Duodenal mucosa (tissue), 2 donors: ENCODE results near the gene KCNIP4.

Experiments used
- H3K27ac ChIP-seq: one replicate; pipeline ENCODE4 v1.7.0; 2013; ENCODE audit warnings: low read depth, low read length
- H3K27me3 ChIP-seq, 2 donors: one replicate each; pipeline ENCODE4 v1.7.0; 2013; ENCODE audit warnings: low read length in 2 of 2, control low read depth in 1 of 2; ENCODE audit not compliant: insufficient read depth in 2 of 2, control insufficient read depth in 1 of 2
- H3K36me3 ChIP-seq, 2 donors: one replicate each; pipeline ENCODE4 v1.7.0; 2013; ENCODE audit warnings: low read length in 2 of 2, control low read depth in 1 of 2; ENCODE audit not compliant: insufficient read depth in 2 of 2, control insufficient read depth in 1 of 2
- H3K4me1 ChIP-seq, 2 donors: one replicate each; pipeline ENCODE4 v1.7.0; 2013; ENCODE audit warnings: low read length in 2 of 2, control low read depth in 1 of 2; ENCODE audit not compliant: insufficient read depth in 2 of 2, control insufficient read depth in 1 of 2
- H3K4me3 ChIP-seq, 2 donors: one replicate each; pipeline ENCODE4 v1.7.0; 2013; ENCODE audit warnings: low read length in 2 of 2, low read depth in 1 of 2
- H3K9ac ChIP-seq, 2 donors: one replicate each; pipeline ENCODE4 v1.7.0; 2013; ENCODE audit warnings: low read length in 2 of 2, low read depth in 1 of 2
- H3K9me3 ChIP-seq, 2 donors: one replicate each; pipeline ENCODE4 v1.7.0; 2013; ENCODE audit warnings: low read length in 2 of 2, control low read depth in 1 of 2; ENCODE audit not compliant: control insufficient read depth in 1 of 2

KCNIP4 gene

DNA sequence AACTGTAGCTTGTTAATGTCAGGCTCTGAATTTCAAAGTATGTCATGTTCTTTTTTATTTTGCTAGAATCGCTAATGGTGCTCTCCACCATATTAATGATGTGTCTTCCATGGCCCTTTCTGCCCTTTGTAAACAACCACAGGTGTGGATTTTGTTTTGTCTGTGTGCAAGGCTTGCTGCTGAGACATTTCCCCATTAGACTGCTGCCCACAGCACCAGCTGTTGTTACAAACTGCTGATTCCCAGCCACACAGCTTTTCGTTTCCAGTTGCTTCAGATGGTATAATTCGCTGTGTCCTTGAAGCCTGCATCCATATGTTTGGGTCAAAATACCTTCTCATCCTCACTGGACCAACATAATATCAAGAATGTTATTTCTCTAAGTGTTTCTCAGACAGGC is 32.8 kb downstream of the KCNIP4 start:
- Histone ChIP-seq H3K36me3 (no peaks in the 10 kb centered on the region), H3K4me1 (no peaks in the 10 kb centered on the region), H3K4me3 (no peak overlapping the region), H3K27me3 (no peaks in the 10 kb centered on the region), H3K9me3 (no peaks in the 10 kb centered on the region), H3K9ac (no peak overlapping the region), H3K27ac (no peak overlapping the region)

DNA sequence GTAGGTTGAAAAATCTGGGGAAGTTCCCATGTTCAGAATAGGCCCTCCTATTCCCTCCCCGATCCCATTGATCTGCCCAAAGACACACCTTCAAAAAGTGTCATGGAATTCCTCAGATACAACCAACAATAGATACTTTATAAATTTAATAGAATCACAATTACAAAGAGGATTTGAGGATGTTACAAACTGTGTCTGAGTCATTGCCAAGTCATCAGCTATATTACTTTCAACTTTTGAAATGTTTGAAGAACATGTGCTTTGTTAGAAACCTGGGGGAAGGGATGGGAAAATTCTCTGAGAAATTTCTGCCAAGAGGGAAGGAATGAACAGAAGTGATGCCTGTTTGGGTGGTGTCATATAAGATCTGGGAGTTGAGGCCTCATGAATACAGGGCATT is 46.7 kb downstream of the KCNIP4 start:
- no peaks in the 10 kb centered on the region for H3K4me1 ChIP-seq
- H3K27ac ChIP-seq = no peak overlapping the region
- no peaks in the 10 kb centered on the region for H3K36me3 ChIP-seq
- H3K27me3 ChIP-seq = no peaks in the 10 kb centered on the region
- no peak overlapping the region for H3K9ac ChIP-seq
- H3K9me3 ChIP-seq = peaks cover 2 to 8% of the 10 kb centered on the region in 2 donors
- H3K4me3 ChIP-seq = no peak overlapping the region

GRCh38 chr4:21901281-21901680 is 47.3 kb downstream of the KCNIP4 start:
- Histone ChIP-seq H3K36me3 (no peaks in the 10 kb centered on the region), H3K4me3 (no peak overlapping the region), H3K27ac (no peak overlapping the region), H3K4me1 (no peaks in the 10 kb centered on the region), H3K27me3 (no peaks in the 10 kb centered on the region), H3K9me3 (peaks cover 2 to 8% of the 10 kb centered on the region in 2 donors), H3K9ac (no peak overlapping the region)

GRCh38 chr4:21900211-21900610 is 48.4 kb downstream of the KCNIP4 start:
- H3K9ac ChIP-seq = no peak overlapping the region
- H3K27ac ChIP-seq = no peak overlapping the region
- H3K4me1 ChIP-seq = no peaks in the 10 kb centered on the region
- H3K27me3 ChIP-seq = no peaks in the 10 kb centered on the region
- no peak overlapping the region for H3K4me3 ChIP-seq
- H3K36me3 ChIP-seq = no peaks in the 10 kb centered on the region
- H3K9me3 ChIP-seq = peaks cover 2 to 8% of the 10 kb centered on the region in 2 donors

- no peaks in the 10 kb centered on the region for H3K36me3 ChIP-seq
- no peak overlapping the region for H3K27ac ChIP-seq
- H3K4me3 ChIP-seq = no peak overlapping the region
- H3K27me3 ChIP-seq = no peaks in the 10 kb centered on the region
- no peaks in the 10 kb centered on the region for H3K4me1 ChIP-seq
- no peak overlapping the region for H3K9ac ChIP-seq
- peaks cover 2 to 8% of the 10 kb centered on the region in 2 donors for H3K9me3 ChIP-seq
These were observed 50.5 kb downstream of the KCNIP4 start for GRCh38 chr4:21898101-21898500.

GRCh38 chr4:21896767-21897166 is 51.8 kb downstream of the KCNIP4 start:
- Histone ChIP-seq H3K9ac (no peak overlapping the region), H3K4me1 (no peaks in the 10 kb centered on the region), H3K27me3 (no peaks in the 10 kb centered on the region), H3K4me3 (no peak overlapping the region), H3K27ac (no peak overlapping the region), H3K9me3 (peaks cover 2 to 8% of the 10 kb centered on the region in 2 donors), H3K36me3 (no peaks in the 10 kb centered on the region)

DNA sequence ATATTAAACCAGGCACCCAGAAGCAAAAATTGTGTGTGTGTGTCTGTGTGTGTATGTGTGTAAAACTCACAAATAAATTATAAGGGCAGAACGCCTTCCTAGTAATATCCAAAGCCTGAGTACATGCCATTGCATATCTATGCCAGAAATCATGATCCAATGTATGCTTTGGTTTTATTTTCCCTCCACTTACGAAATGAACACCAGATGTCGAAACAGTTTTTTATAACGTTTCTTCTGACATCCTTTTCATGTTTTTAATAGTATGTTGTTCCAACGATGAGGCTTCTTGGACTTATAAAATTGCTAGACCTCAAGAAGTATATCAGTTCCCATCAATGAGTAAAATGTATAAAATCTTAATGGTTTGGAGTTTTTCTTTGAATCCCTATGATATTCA is 55.4 kb downstream of the KCNIP4 start:
- Histone ChIP-seq H3K9ac (no peak overlapping the region), H3K36me3 (no peaks in the 10 kb centered on the region), H3K4me3 (no peak overlapping the region), H3K9me3 (no peaks in the 10 kb centered on the region), H3K27ac (no peak overlapping the region), H3K4me1 (no peaks in the 10 kb centered on the region), H3K27me3 (no peaks in the 10 kb centered on the region)

DNA sequence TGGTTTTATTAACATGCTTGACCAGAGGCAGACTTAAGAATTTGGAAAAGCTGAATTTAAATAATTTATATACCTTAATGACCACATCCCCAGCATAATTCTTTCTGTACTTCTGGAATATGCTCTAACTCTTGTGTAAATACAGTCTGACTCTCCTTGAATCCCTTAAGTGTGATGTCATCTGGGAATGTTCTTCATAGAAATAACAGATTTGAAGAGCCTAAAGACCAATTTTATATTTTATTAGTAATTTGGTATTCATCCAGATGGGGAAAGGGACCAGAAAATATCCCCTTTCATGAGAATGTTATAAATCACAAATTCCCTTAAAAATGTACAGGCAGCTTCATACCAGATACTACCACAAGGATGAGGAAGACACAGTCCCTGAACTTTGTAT is 58.3 kb downstream of the KCNIP4 start:
- H3K9ac ChIP-seq = no peak overlapping the region
- H3K4me1 ChIP-seq = no peaks in the 10 kb centered on the region
- H3K9me3 ChIP-seq = no peaks in the 10 kb centered on the region
- no peaks in the 10 kb centered on the region for H3K27me3 ChIP-seq
- no peaks in the 10 kb centered on the region for H3K36me3 ChIP-seq
- H3K4me3 ChIP-seq = no peak overlapping the region
- H3K27ac ChIP-seq = no peak overlapping the region

DNA sequence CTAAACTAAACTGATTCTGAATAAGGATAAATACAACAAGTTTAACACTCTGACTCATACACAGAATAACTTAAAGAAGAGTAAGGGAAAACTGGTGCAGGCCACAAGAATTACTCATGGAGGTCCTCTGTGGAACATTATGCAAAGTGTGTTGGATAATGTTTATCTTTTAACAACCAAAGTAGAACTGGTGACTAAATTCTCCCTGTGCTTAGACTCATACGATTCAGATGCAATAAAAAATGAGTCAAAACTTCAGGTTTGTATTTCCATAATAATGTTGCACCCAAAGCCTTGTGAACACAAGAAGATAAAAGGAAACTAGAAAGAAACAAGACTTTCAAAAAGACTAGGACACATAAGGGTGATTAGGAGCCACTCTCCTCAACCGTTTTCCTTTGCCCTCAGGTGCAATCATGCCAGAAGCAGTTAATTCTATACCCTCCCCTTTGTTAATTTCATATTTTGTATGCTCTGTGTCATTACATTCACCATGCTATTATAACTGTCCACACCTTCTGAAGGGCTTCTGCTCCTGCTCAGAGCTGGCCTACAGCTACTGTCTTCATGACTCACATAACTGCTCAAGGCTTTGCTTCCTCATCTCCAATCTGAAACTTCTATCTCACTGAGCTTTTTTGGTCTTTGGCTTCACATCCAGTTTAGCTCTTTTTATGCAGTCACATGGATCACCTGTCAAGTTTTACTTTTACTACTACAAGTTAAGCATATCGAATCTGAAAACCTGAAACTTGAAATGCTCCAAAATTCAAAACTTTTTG is 60.2 kb downstream of the KCNIP4 start:
- Histone ChIP-seq H3K9ac (no peak overlapping the region), H3K36me3 (no peaks in the 10 kb centered on the region), H3K9me3 (no peaks in the 10 kb centered on the region), H3K27ac (no peak overlapping the region), H3K27me3 (no peaks in the 10 kb centered on the region), H3K4me3 (no peak overlapping the region), H3K4me1 (no peaks in the 10 kb centered on the region)

- Histone ChIP-seq H3K4me3 (no peak overlapping the region), H3K27me3 (no peaks in the 10 kb centered on the region), H3K9me3 (no peaks in the 10 kb centered on the region), H3K9ac (no peak overlapping the region), H3K36me3 (no peaks in the 10 kb centered on the region), H3K4me1 (no peaks in the 10 kb centered on the region), H3K27ac (no peak overlapping the region)
These were observed 61.1 kb downstream of the KCNIP4 start for GRCh38 chr4:21887481-21887880.
